Mesenchymal stem cell (in vitro differentiated cells and primary cell): Measurements from ENCODE around the gene KLHL3.
A peak's percentile ranks its signal among the peaks of the same experiment; 100 is the strongest.

Source experiments
- DNase-seq: peaks from one replicate; pipeline ENCODE4 v3.0.0-alpha.2; 2013
- H2AFZ ChIP-seq: one replicate; pipeline ENCODE4 v1.6.1; 2013; ENCODE audit warnings: low read depth, mild to moderate bottlenecking, control low read depth, inconsistent platforms, low read length, moderate library complexity
- H2AK5ac ChIP-seq: 2 replicates; pipeline ENCODE4 v1.6.1; 2013; ENCODE audit warnings: low read length, moderate library complexity, mild to moderate bottlenecking, inconsistent platforms; ENCODE audit not compliant: severe bottlenecking
- H2BK120ac ChIP-seq: one replicate; pipeline ENCODE4 v1.6.1; 2013; ENCODE audit warnings: low read depth, mild to moderate bottlenecking, inconsistent platforms, low read length, moderate library complexity
- H2BK12ac ChIP-seq, 2 experiments: one replicate each; pipeline ENCODE4 v1.6.1; 2013; ENCODE audit warnings: inconsistent platforms in 2 of 2, low read length in 2 of 2, mild to moderate bottlenecking in 2 of 2, moderate library complexity in 2 of 2, control low read depth in 1 of 2
- H2BK15ac ChIP-seq: one replicate; pipeline ENCODE4 v1.6.1; 2013; ENCODE audit warnings: mild to moderate bottlenecking, low read depth, inconsistent platforms; ENCODE audit not compliant: poor library complexity, severe bottlenecking
- H2BK5ac ChIP-seq: 2 replicates; pipeline ENCODE4 v1.6.1; 2013; ENCODE audit warnings: low read depth, mild to moderate bottlenecking, low read length, control low read depth, inconsistent platforms; ENCODE audit not compliant: poor library complexity, severe bottlenecking
- H3K14ac ChIP-seq, 2 experiments: one replicate each; pipeline ENCODE4 v1.6.1; 2013; ENCODE audit warnings: inconsistent platforms in 2 of 2, low read length in 2 of 2, control low read depth in 1 of 2, mild to moderate bottlenecking in 1 of 2, moderate library complexity in 1 of 2
- H3K18ac ChIP-seq, 2 experiments: one replicate each; pipeline ENCODE4 v1.6.1; 2013; ENCODE audit warnings: inconsistent platforms in 2 of 2, low read length in 2 of 2, control low read depth in 1 of 2, low read depth in 1 of 2, mild to moderate bottlenecking in 1 of 2
- H3K23ac ChIP-seq, 2 experiments: one replicate each; pipeline ENCODE4 v1.6.1; 2013; ENCODE audit warnings: inconsistent platforms in 2 of 2, low read length in 2 of 2, mild to moderate bottlenecking in 2 of 2, moderate library complexity in 2 of 2, control low read depth in 1 of 2
- H3K27ac ChIP-seq: 2 replicates; pipeline ENCODE4 v1.5.1; 2013; ENCODE audit warnings: mild to moderate bottlenecking, moderate library complexity, low read length, control low read depth, inconsistent platforms; ENCODE audit not compliant: poor library complexity, severe bottlenecking
- H3K27me3 ChIP-seq, 2 experiments: 2 replicates each; pipeline versions ENCODE4 v1.6.1 to v1.7.0; 2013; ENCODE audit warnings: low read length in 2 of 2, mild to moderate bottlenecking in 2 of 2, moderate library complexity in 2 of 2, control low read depth in 1 of 2, inconsistent platforms in 1 of 2; ENCODE audit not compliant: control insufficient read depth in 1 of 2, insufficient read depth in 1 of 2
- H3K36me3 ChIP-seq, 2 experiments: 2 replicates each; pipeline versions ENCODE4 v1.6.1 to v1.7.0; 2013; ENCODE audit warnings: low read length in 2 of 2, control low read depth in 1 of 2, inconsistent platforms in 1 of 2, low read depth in 1 of 2, mild to moderate bottlenecking in 1 of 2; ENCODE audit not compliant: insufficient read depth in 2 of 2, control insufficient read depth in 1 of 2
- H3K4ac ChIP-seq, 2 experiments: one replicate each; pipeline ENCODE4 v1.6.1; 2013; ENCODE audit warnings: inconsistent platforms in 2 of 2, low read length in 2 of 2, mild to moderate bottlenecking in 2 of 2, moderate library complexity in 2 of 2, control low read depth in 1 of 2, low read depth in 1 of 2
- H3K4me1 ChIP-seq: 2 replicates; pipeline ENCODE4 v1.6.1; 2013; ENCODE audit warnings: low read depth, low read length, control low read depth; ENCODE audit not compliant: control insufficient read depth, insufficient read depth
- H3K4me2 ChIP-seq: 2 replicates; pipeline ENCODE4 v1.6.1; 2013; ENCODE audit warnings: low read length, mild to moderate bottlenecking, inconsistent platforms; ENCODE audit not compliant: poor library complexity, severe bottlenecking
- H3K4me3 ChIP-seq, 2 experiments: 2 replicates each; pipeline versions ENCODE4 v1.5.1 to v1.7.0; 2013; ENCODE audit warnings: low read length in 2 of 2, mild to moderate bottlenecking in 2 of 2, control low read depth in 1 of 2, low read depth in 1 of 2; ENCODE audit not compliant: insufficient read depth in 1 of 2
- H3K79me1 ChIP-seq: replicated peaks from 2 replicates; pipeline ENCODE4 v1.6.1; 2013; ENCODE audit warnings: mild to moderate bottlenecking, control low read depth, low read length, inconsistent platforms; ENCODE audit not compliant: poor library complexity, severe bottlenecking
- H3K9ac ChIP-seq: 2 replicates; pipeline ENCODE4 v1.7.0; 2013; ENCODE audit warnings: mild to moderate bottlenecking, low read length, moderate library complexity
- H3K9me3 ChIP-seq: 2 replicates; pipeline ENCODE4 v1.7.0; 2013; ENCODE audit warnings: mild to moderate bottlenecking, low read length; ENCODE audit not compliant: control insufficient read depth
- H4K8ac ChIP-seq: one replicate; pipeline ENCODE4 v1.6.1; 2013; ENCODE audit warnings: inconsistent platforms, mild to moderate bottlenecking, low read length, moderate library complexity
- H4K91ac ChIP-seq: one replicate; pipeline ENCODE4 v1.6.1; 2013; ENCODE audit warnings: mild to moderate bottlenecking, low read length, inconsistent platforms
- WGBS: methylation state at CpG from one replicate; pipeline ENCODE4 v1.1.7; 2013; ENCODE audit warnings: mixed read lengths; 5-methylcytosine and 5-hydroxymethylcytosine counted together

The KLHL3 gene

DNA sequence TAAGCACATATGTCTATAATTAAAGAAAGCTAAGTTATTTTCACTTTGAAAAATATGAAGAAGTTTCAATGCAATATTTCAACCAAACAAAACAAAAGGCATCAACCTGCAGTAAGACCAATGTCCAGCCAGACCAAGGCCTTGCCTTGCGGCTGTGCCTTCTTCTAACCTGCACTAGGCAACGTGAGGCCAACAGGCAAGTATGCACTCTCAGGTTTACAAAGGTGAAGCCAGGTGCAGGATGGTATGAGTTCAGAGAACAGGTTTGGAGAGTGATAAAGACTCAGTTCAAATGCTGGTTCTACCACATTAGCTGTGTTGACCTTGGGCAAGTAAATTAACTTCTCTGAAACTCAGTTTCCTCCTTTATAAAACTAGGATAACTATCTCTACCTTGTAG lies 79.3 kb downstream of the KLHL3 start:
- H3K18ac ChIP-seq: no peak overlapping the region
- H3K23ac ChIP-seq: no peak overlapping the region
- no peaks in the 10 kb centered on the region for H3K36me3 ChIP-seq
- H3K4me1 ChIP-seq: no peaks in the 10 kb centered on the region
- H3K9ac ChIP-seq: no peak overlapping the region
- no peak overlapping the region for H2AK5ac ChIP-seq
- H3K27me3 ChIP-seq: no peaks in the 10 kb centered on the region
- no peaks in the 10 kb centered on the region for H3K79me1 ChIP-seq
- H3K27ac ChIP-seq: no peak overlapping the region
- no peak overlapping the region for H2BK15ac ChIP-seq
- 92% methylated on average over 2 of the region's 2 CpGs for WGBS
- no peak for DNase-seq
- H2BK12ac ChIP-seq: no peak overlapping the region
- no peak overlapping the region for H2AFZ ChIP-seq
- H3K4me2 ChIP-seq: no peak overlapping the region
- no peak overlapping the region for H3K4me3 ChIP-seq
- H3K14ac ChIP-seq: no peak overlapping the region
- H3K9me3 ChIP-seq: no peaks in the 10 kb centered on the region
- H4K91ac ChIP-seq: no peak overlapping the region
- no peak overlapping the region for H4K8ac ChIP-seq
- H3K4ac ChIP-seq: no peak overlapping the region
- no peak overlapping the region for H2BK120ac ChIP-seq
- H2BK5ac ChIP-seq: no peak overlapping the region

- Histone ChIP-seq H3K27me3 (no peaks in the 10 kb centered on the region), H2BK15ac (no peak overlapping the region), H3K14ac (no peak overlapping the region), H3K4me3 (no peak overlapping the region), H3K79me1 (no peaks in the 10 kb centered on the region), H3K36me3 (no peaks in the 10 kb centered on the region), H4K8ac (no peak overlapping the region), H2BK5ac (no peak overlapping the region), H2AFZ (no peak overlapping the region), H3K9ac (no peak overlapping the region), H4K91ac (no peak overlapping the region), H2BK120ac (no peak overlapping the region), H3K23ac (no peak overlapping the region), H2AK5ac (no peak overlapping the region), H2BK12ac (no peak overlapping the region), H3K4ac (no peak overlapping the region), H3K4me2 (no peak overlapping the region), H3K27ac (no peak overlapping the region), H3K4me1 (no peaks in the 10 kb centered on the region), H3K9me3 (peaks cover under 1% of the 10 kb centered on the region), H3K18ac (no peak overlapping the region)
- DNase-seq: no peak
- 84% methylated on average over 3 of the region's 3 CpGs for WGBS
Observed at GRCh38 chr5:137651022-137651421, 84.9 kb downstream of the KLHL3 start.

DNA sequence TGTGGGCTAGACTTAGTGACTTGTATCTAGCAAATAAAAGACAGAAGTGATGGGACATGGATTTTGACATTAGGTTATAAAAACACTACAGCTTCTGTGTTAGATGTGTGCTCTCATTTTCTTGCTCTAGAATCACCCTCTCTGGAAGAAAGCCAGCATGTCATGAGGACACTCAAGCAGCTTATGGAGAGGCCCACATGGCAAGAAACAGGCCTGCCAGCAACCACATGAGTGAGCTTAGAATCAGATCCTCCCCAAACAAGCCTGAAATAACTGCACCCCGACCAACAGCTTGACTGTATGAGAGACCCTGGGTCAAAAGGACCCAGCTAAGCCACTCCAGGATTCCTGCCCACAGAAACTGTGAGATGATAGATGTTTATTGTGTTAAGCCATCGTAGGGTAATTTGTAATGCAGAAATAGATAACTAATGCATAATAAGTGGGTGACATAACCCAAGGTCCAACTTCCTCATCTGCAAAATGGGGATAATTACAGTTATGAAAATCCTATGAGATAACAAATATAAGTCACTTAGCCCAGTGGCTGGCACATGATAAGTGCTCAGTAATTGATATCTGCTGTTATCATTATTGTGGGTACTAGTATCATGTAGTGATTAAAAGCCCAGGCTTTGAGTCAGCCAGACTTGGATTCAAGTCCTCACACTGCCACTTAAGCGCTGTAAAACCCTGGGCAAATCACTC lies 86.5 kb downstream of the KLHL3 start:
- no peak overlapping the region for H2AFZ ChIP-seq
- H3K36me3 ChIP-seq: no peaks in the 10 kb centered on the region
- no peak overlapping the region for H3K27ac ChIP-seq
- H2BK15ac ChIP-seq: no peak overlapping the region
- no peak overlapping the region for H4K91ac ChIP-seq
- no peak overlapping the region for H4K8ac ChIP-seq
- peaks cover 15% of the 10 kb centered on the region for H3K9me3 ChIP-seq
- H2BK5ac ChIP-seq: no peak overlapping the region
- H3K4ac ChIP-seq: no peak overlapping the region
- no peak overlapping the region for H3K9ac ChIP-seq
- H3K79me1 ChIP-seq: no peaks in the 10 kb centered on the region
- no peak overlapping the region for H3K23ac ChIP-seq
- peak; percentile 30 for DNase-seq
- H3K4me2 ChIP-seq: no peak overlapping the region
- no peak overlapping the region for H2BK120ac ChIP-seq
- no peaks in the 10 kb centered on the region for H3K4me1 ChIP-seq
- H3K4me3 ChIP-seq: no peak overlapping the region
- H3K18ac ChIP-seq: no peak overlapping the region
- H2BK12ac ChIP-seq: no peak overlapping the region
- no peaks in the 10 kb centered on the region for H3K27me3 ChIP-seq
- no peak overlapping the region for H2AK5ac ChIP-seq
- WGBS: 68% methylated on average over 2 of the region's 3 CpGs
- no peak overlapping the region for H3K14ac ChIP-seq

- H3K18ac ChIP-seq: peak overlapping the region in 1 of 2 experiments; percentile 24
- H4K8ac ChIP-seq: no peak overlapping the region
- no peak overlapping the region for H3K4ac ChIP-seq
- H3K9me3 ChIP-seq: peaks cover 15% of the 10 kb centered on the region
- no peaks in the 10 kb centered on the region for H3K36me3 ChIP-seq
- H3K4me1 ChIP-seq: no peaks in the 10 kb centered on the region
- no peak overlapping the region for H2BK120ac ChIP-seq
- no peak overlapping the region for H2AFZ ChIP-seq
- H2BK15ac ChIP-seq: no peak overlapping the region
- no peak overlapping the region for H3K4me3 ChIP-seq
- 90% methylated on average over 5 of the region's 5 CpGs for WGBS
- H2BK12ac ChIP-seq: no peak overlapping the region
- no peak overlapping the region for H2BK5ac ChIP-seq
- H3K23ac ChIP-seq: no peak overlapping the region
- H3K9ac ChIP-seq: no peak overlapping the region
- no peak overlapping the region for H3K27ac ChIP-seq
- no peaks in the 10 kb centered on the region for H3K27me3 ChIP-seq
- no peak overlapping the region for H4K91ac ChIP-seq
- peak overlapping the region in 1 of 2 experiments; percentile 48 for H3K14ac ChIP-seq
- no peak for DNase-seq
- H3K4me2 ChIP-seq: no peak overlapping the region
- no peak overlapping the region for H2AK5ac ChIP-seq
- no peaks in the 10 kb centered on the region for H3K79me1 ChIP-seq
Observed at GRCh38 chr5:137648361-137648760, 87.5 kb downstream of the KLHL3 start.
